Activated CD8-positive, alpha-beta memory T cell treated with anti-CD3 and anti-CD28 coated beads, Interleukin-2, amount 50 U/mL, for 1 hour (primary cell): ENCODE measurements around the gene HAPLN2.
"Not testable (repeated sequence)": the region's sequence is repeated elsewhere in the genome, so short reads cannot be mapped to it uniquely, and the experiment has no call there.

Source experiments
- DNase-seq: peaks from one replicate; pipeline ENCODE4 v3.0.0-alpha.2; 2020; ENCODE audit errors: extremely low read depth

The HAPLN2 gene

GRCh38 chr1:156619582-156619955 lies 354 bp downstream of the HAPLN2 start:
- DNase-seq: no peak

GRCh38 chr1:156622581-156623297 lies 3.5 kb downstream of the HAPLN2 start:
- no peak for DNase-seq

DNA sequence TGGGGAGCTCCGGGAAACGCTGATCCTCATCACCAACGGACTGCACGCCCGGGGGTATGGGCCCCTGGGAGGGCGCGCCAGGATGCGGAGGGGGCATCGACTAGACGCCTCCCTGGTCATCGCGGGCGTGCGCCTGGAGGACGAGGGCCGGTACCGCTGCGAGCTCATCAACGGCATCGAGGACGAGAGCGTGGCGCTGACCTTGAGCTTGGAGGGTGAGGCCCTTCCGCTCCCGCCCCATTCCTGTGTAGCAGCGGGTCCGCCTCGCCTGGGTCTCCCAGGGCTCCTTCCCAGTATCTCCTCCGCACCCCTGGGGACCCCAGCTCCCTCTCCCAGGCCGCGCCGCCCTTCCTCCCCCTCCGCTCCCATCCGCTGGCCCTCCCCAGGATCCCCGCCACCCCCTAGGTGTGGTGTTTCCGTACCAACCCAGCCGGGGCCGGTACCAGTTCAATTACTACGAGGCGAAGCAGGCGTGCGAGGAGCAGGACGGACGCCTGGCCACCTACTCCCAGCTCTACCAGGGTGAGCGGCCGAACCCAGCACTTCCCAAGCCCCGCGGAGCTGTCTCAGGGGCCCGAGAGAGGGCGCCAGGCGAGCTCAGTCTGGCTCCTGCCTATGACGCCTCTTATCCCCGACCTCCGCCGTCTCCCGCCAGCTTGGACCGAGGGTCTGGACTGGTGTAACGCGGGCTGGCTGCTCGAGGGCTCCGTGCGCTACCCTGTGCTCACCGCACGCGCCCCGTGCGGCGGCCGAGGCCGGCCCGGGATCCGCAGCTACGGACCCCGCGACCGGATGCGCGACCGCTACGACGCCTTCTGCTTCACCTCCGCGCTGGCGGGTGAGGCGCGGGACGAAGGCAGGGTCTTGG lies 5.0 kb downstream of the HAPLN2 start:
- no peak for DNase-seq

DNA sequence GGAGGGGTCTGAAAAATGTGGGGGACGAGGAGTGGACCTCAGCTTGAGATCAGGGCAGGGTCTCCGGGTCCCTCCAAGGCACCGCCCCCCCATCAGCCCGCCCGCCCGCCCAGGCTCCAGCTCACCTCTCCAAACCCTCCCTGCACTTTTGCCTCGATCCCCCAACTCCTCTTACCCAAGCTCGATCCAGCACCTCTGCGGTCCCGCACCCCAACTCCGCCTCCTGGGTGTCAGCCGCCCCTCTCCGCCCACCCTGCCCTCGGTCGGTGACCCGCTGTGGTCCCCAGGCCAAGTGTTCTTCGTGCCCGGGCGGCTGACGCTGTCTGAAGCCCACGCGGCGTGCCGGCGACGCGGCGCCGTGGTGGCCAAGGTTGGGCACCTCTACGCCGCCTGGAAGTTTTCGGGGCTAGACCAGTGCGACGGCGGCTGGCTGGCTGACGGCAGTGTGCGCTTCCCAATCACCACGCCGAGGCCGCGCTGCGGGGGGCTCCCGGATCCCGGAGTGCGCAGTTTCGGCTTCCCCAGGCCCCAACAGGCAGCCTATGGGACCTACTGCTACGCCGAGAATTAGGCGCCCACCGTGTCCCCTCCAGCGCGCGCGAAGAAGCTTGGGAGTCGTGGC lies 5.7 kb downstream of the HAPLN2 start:
- DNase-seq: no peak

- DNase-seq: no peak
Observed at GRCh38 chr1:156625436-156626078, 6.3 kb downstream of the HAPLN2 start.

DNA sequence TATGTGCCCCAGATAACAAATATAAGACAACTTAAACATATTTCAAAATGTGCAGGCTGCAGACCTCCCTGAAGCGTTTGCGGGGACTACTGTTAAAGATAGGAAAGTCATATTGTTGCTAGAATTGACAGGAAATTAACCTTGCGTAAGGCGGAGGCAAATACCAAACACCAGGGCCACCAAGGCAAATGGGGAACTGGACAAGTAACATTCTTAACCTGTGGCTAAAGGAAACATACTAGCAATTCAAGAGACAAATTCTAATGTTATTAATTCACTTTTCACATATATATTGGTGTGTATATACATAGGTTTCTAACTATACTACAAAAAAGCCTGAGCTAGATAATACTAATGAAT lies 6.8 kb downstream of the HAPLN2 start:
- DNase-seq: no peak

DNA sequence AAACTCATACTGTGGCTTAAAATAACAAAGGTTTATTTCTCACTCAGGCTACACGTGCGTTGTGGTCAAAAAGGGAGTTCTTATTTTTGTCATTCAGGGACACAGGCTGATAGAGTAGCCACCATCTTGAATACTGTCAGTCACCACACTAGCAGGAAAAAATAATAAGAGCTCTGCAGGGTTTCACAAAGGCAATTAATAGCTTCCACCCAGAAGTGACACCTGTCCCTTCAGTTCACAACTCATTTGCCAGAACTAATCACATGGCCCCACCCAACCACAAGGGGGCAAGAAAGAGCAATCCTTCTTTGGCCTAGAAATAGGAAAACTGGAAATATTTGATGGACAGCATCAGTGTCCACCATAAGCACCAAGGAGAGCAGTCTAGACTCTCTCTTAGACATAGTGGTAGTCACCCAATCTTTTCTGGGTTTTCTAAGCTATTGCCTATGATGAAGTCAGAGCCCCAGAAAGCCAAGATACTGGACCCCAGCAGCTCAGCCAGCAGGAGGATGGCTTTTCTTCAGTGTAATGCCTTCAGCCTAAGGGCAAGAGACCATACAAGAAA lies 8.2 kb downstream of the HAPLN2 start:
- no peak for DNase-seq

GRCh38 chr1:156629823-156630449 lies 10.7 kb downstream of the HAPLN2 start:
- no peak for DNase-seq

- DNase-seq: not testable (repeated sequence)
Observed at GRCh38 chr1:156631152-156631551, 11.9 kb downstream of the HAPLN2 start.

DNA sequence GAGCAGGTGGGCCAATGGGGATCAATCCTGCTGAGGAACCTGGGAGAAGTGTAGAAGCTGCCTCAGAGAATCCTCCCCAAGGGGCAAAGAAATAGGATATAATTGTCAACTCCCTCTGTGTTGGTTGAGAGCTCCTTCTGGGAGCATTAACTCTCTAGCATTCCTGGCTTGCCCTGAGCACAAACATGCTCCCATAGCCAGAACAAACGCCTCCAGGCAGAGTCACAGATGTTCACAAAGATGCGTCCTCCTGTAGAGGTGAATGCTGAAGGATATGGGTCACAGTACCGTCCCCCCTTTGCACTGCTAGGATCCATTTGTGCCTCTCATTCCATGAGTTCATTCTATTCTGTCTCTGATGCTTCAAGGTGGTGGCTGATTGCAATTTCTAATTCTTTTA lies 13.1 kb downstream of the HAPLN2 start:
- no peak for DNase-seq

- DNase-seq: no peak
Observed at GRCh38 chr1:156638189-156638985, 19.2 kb downstream of the HAPLN2 start.

DNA sequence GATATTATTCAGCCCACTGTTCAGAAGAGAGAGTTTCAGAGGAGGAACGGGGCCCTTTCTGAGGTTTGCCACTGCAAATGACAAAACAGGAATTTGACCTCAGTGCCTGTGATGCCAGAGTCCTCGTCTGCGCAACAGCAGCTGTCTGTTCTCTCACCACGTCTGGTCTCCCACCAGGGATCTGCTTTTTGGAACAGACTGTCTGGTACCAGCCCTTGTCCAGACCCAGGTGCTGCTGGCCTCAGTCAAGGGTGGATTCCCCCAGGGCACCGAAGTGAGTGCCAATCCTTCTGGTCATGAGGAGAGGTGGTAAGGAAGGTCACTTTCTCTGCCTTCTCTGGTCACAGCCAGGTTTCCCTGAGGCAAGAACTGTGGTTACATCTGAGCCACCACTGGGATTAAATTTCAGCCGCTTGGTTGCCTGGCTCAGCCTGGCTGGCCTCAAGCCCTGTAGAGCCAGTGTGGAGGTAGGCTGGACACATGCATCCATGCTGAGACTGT lies 20.4 kb downstream of the HAPLN2 start:
- no peak for DNase-seq

GRCh38 chr1:156640842-156641706 lies 21.9 kb downstream of the HAPLN2 start:
- no peak for DNase-seq

DNA sequence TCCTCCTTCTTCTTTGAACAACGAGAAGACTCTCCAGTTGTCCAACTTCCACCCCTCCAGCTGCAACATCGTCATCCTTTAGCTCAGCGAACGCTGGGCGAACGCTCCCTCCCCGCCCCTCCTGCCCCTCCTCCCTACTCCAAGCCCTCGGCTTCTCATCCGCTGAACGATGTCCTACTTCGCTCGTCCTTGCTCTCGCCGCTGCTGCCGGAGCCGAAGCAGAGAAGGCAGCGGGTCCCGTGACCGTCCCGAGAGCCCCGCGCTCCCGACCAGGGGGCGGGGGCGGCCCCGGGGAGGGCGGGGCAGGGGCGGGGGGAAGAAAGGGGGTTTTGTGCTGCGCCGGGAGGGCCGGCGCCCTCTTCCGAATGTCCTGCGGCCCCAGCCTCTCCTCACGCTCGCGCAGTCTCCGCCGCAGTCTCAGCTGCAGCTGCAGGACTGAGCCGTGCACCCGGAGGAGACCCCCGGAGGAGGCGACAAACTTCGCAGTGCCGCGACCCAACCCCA lies 22.6 kb downstream of the HAPLN2 start, which contains the start of gene BCAN:
Gene BCAN, plus strand, starts transcription at position 357 of the 504 bp plus-strand sequence. CDS start 3,938 bp downstream, outside the sequence.
- DNase-seq: no peak

GRCh38 chr1:156642265-156643048 lies 23.2 kb downstream of the HAPLN2 start:
- no peak for DNase-seq

DNA sequence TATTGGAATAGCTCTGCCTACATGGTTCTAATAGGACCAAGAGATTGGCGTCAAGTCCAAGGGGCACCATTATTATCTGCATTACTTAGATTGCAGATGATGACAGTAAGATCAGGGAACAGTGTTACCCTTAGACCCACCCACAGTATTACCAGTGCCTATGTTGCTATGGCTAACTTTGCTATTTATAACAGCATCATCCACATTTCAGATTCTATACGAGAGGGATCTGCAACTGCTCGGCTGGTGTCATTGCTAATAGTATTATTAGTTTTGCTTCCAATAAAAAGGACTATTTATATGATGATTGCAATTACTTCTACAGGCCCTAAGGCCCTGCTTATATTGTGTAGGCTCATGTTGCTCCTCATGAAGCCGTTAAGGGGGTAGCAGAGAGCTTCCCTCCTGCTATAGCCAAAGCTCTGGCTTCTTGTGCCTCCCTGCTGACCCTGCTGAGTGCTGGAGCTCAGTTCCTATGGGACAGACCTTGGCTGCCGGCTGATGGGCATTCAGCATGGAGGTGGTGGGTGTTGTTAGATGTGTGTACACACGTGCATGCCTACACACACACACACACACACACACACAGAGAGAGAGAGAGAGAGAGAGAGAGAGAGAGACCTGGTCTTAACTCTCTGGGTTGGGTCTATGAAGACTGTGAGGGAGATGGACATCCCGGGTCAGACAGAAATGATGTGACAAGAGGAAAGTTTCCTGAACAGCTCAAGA lies 24.0 kb downstream of the HAPLN2 start:
- DNase-seq: no peak

DNA sequence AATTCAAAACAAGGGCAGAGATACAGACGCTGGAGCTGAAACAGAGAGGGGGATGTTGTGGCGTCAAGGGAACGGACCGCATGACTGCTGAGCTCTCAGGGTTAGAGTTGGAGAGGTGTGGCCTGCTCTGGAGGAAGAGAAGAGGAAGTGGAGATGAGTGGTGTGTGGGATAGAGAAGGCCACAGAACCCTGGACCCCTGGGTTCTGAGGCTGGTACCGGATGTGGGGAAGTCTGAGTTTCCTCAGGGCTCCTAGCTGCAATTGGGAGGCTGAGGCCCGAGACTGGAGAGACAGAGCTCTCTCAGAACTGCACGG lies 24.5 kb downstream of the HAPLN2 start:
- no peak for DNase-seq

DNA sequence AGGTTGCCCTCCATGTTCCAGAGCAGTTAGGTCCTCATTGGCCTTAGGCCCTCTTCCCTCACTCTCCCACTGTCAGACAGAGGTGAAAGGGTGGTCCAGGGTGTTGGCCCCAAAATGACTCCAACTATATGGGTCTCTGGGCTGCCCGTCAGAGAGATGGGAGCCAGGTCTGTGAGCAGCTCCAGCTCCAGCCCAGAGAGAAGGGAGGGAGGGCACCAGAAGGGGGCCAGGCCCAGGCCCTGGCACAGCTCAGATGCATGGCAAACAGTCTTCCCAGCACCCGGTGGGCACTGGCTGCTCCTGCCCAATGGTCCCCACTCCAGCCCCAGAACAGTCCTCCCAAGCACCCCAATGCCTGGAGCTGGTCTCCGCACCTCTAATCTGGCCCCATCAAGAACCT lies 24.9 kb downstream of the HAPLN2 start:
- no peak for DNase-seq
